ENCODE data around the gene ZNG1A. TPM values are rescaled to one million over a fixed set of nuclear protein-coding genes. Genes with fewer than 3 reads are reported as not detected.
A peak's percentile ranks its signal among the peaks of the same experiment; 100 is the strongest.
"Not testable (repeated sequence)": the region's sequence is repeated elsewhere in the genome, so short reads cannot be mapped to it uniquely, and the experiment has no call there.

The ZNG1A gene
- polyA plus RNA-seq, 1 donor from 2014 or later: 92.2 TPM

DNA sequence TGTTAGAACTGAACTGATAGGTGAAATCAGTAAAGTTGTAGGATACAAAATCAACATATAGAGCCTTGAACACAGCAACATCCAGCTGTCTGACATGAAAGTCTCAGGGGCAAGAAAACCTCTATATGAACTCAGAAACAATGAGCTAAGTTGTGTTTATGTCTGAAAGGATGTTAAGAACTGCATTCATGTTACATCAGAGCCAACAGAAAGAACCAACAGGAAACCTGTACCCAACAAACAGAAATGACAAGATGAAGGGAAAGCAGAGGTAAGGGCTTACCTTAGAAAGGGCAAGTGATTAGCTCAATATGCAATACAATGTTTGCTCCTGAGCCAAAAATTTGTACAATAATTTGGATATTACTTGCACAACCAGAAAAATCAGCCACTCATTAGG is 92.2 kb downstream of the ZNG1A start:
- H2AFZ ChIP-seq (ENCODE audit: low read depth, low read length); H3K9me3 ChIP-seq (ENCODE audit: low read length); H3K79me2 ChIP-seq (replicated peaks; ENCODE audit: insufficient read depth, low read length); H3K9ac ChIP-seq (ENCODE audit: low read length); H3F3A ChIP-seq (ENCODE audit: insufficient read depth, low read length, poor library complexity, severe bottlenecking); H3K4me3 ChIP-seq (ENCODE audit: low read length); H3K27me3 ChIP-seq (ENCODE audit: insufficient read depth, low read depth, low read length); H4K20me1 ChIP-seq (ENCODE audit: insufficient read depth); H3K4me2 ChIP-seq (ENCODE audit: low read length); H3K9me2 ChIP-seq (ENCODE audit: insufficient read depth, low read length); H3K27ac ChIP-seq (ENCODE audit: low read length); H3K36me3 ChIP-seq (ENCODE audit: insufficient read depth, low read length): not testable (repeated sequence)

DNA sequence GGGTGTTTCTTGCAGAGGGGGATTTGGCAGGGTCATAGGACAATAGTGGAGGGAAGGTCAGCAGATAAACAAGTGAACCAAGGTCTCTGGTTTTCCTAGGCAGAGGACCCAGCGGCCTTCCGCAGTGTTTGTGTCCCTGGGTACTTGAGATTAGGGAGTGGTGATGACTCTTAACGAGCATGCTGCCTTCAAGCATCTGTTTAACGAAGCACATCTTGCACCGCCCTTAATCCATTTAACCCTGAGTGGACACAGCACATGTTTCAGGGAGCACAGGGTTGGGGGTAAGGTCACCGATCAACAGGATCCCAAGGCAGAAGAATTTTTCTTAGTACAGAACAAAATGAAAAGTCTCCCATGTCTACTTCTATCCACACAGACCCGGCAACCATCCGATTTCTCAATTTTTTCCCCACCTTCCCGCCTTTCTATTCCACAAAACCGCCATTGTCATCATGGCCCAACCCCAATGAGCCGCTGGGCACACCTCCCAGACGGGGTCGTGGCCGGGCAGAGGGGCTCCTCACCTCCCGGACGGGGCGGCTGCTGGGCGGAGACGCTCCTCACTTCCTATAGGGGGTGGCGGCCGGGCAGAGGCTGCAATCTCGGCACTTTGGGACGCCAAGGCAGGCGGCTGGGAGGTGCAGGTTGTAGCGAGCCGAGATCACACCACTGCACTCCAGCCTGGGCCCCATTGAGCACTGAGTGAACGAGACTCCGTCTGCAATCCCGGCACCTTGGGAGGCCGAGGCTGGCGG is 95.7 kb downstream of the ZNG1A start:
- H3K9me2 ChIP-seq (ENCODE audit: insufficient read depth, low read length): not testable (repeated sequence)

DNA sequence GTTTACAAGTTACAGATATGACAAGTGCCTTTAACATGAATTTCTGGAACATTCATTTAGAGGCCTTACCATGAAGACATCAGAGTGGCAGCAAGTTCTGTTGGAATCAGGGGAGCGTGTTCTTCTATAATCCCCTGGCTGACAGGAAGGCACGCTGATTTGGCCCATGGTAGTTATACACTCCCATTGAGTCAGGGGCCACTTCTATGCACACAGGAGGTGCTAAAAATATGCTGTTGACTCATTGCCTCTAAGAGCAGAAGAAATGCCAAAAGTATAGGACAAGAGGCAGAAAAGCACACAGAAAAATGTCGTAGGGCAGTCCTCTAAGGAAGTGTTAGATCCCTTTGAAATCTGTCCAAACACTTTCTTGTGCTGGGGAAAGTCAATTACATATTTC is 100.5 kb downstream of the ZNG1A start:
- H3K36me3 ChIP-seq (ENCODE audit: insufficient read depth, low read length); H3K9me3 ChIP-seq (ENCODE audit: low read length); H3K9me2 ChIP-seq (ENCODE audit: insufficient read depth, low read length); H3K27me3 ChIP-seq (ENCODE audit: insufficient read depth, low read depth, low read length); H2AFZ ChIP-seq (ENCODE audit: low read depth, low read length); H3K9ac ChIP-seq (ENCODE audit: low read length); H3K79me2 ChIP-seq (replicated peaks; ENCODE audit: insufficient read depth, low read length); H3K27ac ChIP-seq (ENCODE audit: low read length); H3K4me2 ChIP-seq (ENCODE audit: low read length); H3F3A ChIP-seq (ENCODE audit: insufficient read depth, low read length, poor library complexity, severe bottlenecking); H4K20me1 ChIP-seq (ENCODE audit: insufficient read depth); H3K4me3 ChIP-seq (ENCODE audit: low read length): not testable (repeated sequence)

More for the DNA sequence above, 95.7 kb downstream of the ZNG1A start:
- H3K36me3 ChIP-seq (ENCODE audit: insufficient read depth, low read length); H4K20me1 ChIP-seq (ENCODE audit: insufficient read depth); H3K79me2 ChIP-seq (replicated peaks; ENCODE audit: insufficient read depth, low read length); H3K4me3 ChIP-seq (ENCODE audit: low read length); H2AFZ ChIP-seq (ENCODE audit: low read depth, low read length); H3F3A ChIP-seq (ENCODE audit: insufficient read depth, low read length, poor library complexity, severe bottlenecking); H3K27ac ChIP-seq (ENCODE audit: low read length); H3K27me3 ChIP-seq (ENCODE audit: insufficient read depth, low read depth, low read length); H3K9me3 ChIP-seq (ENCODE audit: low read length); H3K4me2 ChIP-seq (ENCODE audit: low read length); H3K9ac ChIP-seq (ENCODE audit: low read length): not testable (repeated sequence)

DNA sequence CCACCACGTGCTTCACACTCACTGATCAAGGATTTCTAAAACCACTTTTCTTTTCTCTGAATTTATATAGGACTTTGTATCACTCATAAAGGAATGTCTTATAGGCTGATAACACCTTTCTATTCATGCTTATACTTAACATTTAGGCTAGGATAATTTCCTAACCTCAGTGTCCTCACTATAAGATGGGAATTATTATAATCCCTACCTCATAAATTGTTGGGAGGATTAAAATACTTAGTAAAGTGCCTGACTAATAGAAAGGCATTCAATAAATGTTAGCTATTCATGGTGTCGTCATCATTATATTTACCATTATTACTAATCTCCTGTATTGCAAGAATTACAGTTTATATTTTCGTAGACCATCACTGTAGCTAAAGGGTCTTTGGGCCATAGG is 102.5 kb downstream of the ZNG1A start:
- not testable (repeated sequence) for H3K9ac ChIP-seq (ENCODE audit: low read length); H3K27ac ChIP-seq (ENCODE audit: low read length)

DNA sequence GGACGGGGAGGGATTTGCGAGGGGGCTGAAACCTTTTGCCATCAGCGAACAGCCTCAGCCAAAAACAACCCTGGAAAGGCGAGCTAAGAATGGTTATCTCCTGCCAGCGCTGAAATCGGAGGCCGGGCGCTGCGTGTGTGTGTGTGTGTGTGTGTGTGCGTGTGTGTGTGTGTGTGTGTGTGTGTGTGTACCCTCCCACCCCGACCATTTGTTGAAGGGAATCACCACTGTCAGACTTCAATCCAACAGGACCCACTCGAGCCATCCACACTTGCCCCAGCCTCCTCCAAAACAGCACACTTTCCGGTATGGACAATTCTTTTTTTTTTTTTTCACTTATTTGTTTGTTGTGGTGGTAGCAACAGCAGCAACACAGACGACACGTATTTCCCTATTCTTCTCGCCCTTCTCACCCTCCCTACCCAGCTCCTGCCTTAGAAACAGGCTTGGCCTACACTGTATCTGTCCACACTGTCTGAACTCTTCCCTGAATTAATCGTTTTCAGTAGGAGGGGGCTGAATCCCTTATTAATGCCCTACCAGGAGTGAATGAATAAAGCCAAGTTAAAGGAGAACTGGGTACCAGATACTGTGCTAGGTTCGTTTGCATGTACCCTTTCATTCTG is 104.8 kb downstream of the ZNG1A start:
- not testable (repeated sequence) for H3K27ac ChIP-seq (ENCODE audit: low read length); H3K9ac ChIP-seq (ENCODE audit: low read length); H3K9me2 ChIP-seq (ENCODE audit: insufficient read depth, low read length); H2AFZ ChIP-seq (ENCODE audit: low read depth, low read length); H3F3A ChIP-seq (ENCODE audit: insufficient read depth, low read length, poor library complexity, severe bottlenecking); H3K79me2 ChIP-seq (replicated peaks; ENCODE audit: insufficient read depth, low read length); H3K4me2 ChIP-seq (ENCODE audit: low read length); H3K36me3 ChIP-seq (ENCODE audit: insufficient read depth, low read length); H4K20me1 ChIP-seq (ENCODE audit: insufficient read depth); H3K9me3 ChIP-seq (ENCODE audit: low read length)
- Histone ChIP-seq H3K27me3 (ENCODE audit: insufficient read depth, low read depth, low read length) (peaks cover 14% of the 10 kb centered on the region), H3K4me3 (ENCODE audit: low read length) (peak overlapping the region; percentile 61)

More for the DNA sequence above, 102.5 kb downstream of the ZNG1A start:
- H3K79me2 ChIP-seq (replicated peaks; ENCODE audit: insufficient read depth, low read length); H3K9me3 ChIP-seq (ENCODE audit: low read length); H3K36me3 ChIP-seq (ENCODE audit: insufficient read depth, low read length); H3K4me2 ChIP-seq (ENCODE audit: low read length); H3K4me3 ChIP-seq (ENCODE audit: low read length); H4K20me1 ChIP-seq (ENCODE audit: insufficient read depth); H3F3A ChIP-seq (ENCODE audit: insufficient read depth, low read length, poor library complexity, severe bottlenecking); H3K9me2 ChIP-seq (ENCODE audit: insufficient read depth, low read length); H2AFZ ChIP-seq (ENCODE audit: low read depth, low read length): not testable (repeated sequence)
- peaks cover 14% of the 10 kb centered on the region for H3K27me3 ChIP-seq (ENCODE audit: insufficient read depth, low read depth, low read length)

DNA sequence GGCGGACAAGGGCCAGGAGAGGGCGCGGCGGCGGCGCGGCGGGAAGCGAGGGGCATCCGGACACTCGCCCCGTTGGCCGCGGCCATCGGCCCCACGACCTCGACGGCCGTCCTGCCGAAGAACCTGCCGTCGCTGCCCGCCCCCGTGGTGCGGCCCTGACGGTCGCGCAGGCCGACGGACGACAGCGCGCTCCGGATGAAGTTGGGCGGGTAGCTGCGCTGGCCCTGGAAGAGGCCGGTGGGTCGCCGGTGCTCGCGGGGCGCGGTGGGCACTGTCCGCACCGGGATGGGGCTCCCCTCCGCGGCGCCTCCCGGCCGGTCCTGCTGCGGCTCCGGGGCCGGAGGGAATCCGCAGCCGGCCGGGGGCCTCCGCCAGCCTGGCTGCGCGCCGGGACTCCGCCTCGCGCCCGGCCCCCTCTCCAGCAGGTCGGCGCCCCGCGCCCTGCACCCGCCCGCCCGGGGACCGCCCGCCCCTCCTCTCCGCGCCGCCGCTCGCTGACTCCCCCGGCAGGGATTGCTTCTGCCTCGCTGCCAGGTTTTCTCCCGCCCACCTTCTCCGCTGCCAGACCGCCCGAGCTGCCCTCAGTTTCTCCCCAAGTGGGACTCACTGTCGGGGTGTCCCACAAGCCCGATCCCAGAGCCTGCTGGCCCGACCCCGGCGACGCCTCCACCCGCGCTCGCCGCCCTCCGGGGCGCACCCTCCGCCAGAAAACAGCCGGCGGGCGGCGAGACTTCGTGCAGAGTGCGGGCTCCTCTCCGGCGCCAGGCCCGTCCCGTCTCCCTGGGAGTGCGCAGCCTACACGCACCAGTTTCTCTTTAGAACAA is 105.6 kb downstream of the ZNG1A start:
- Histone ChIP-seq H3K27me3 (ENCODE audit: insufficient read depth, low read depth, low read length) (peaks cover 14% of the 10 kb centered on the region), H3K4me3 (ENCODE audit: low read length) (peak overlapping the region; percentile 61)
- not testable (repeated sequence) for H3K9me3 ChIP-seq (ENCODE audit: low read length); H3K9ac ChIP-seq (ENCODE audit: low read length); H2AFZ ChIP-seq (ENCODE audit: low read depth, low read length); H3K9me2 ChIP-seq (ENCODE audit: insufficient read depth, low read length); H3K36me3 ChIP-seq (ENCODE audit: insufficient read depth, low read length); H3K27ac ChIP-seq (ENCODE audit: low read length); H3K4me2 ChIP-seq (ENCODE audit: low read length); H3K79me2 ChIP-seq (replicated peaks; ENCODE audit: insufficient read depth, low read length); H3F3A ChIP-seq (ENCODE audit: insufficient read depth, low read length, poor library complexity, severe bottlenecking); H4K20me1 ChIP-seq (ENCODE audit: insufficient read depth)

Measured in neural cell (in vitro differentiated cells).